Measurements from ENCODE around the gene ARHGEF39. TPM values are rescaled to one million over a fixed set of nuclear protein-coding genes. Genes with fewer than 3 reads are reported as not detected.

Gene ARHGEF39
- total RNA-seq, 2 experiments from 2014 or later, result 16.0 to 19.9 TPM

DNA sequence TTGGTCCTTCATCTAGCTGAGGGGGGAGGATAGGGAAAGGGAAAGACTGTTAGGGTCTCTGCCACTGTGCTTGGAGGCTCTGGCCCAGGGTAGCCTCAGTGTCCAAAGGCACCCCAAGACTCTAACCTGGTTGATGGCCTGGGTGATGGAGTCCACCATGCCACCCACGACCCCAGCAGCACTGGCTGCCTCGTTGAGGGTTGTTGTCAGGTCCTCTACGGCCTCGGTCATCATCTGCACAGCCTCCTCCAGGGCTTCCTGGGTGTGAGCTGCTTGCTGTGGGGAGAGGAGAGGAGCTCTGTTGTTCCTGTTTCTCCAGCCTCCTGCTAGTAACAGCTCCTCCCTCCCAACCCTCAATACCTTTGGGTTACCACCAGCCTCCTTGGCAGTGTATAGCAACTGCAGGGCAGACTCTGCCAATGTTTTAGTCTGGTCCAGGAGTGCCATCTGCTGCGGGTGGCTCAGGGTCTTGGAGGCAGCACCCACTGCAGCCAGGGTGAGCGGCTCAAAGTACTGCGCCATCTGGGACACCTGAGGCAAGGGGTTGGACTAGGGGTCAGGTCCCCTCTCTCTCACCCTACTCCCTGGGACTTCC, 40.9 kb upstream of the ARHGEF39 start:
- no peaks in the 10 kb centered on the region for H3K4me1 Mint-ChIP-seq (ENCODE audit: low read depth)
- ChIA-PET CTCF (interaction anchor here (0.8 to 15.2 kb wide), 2 partner anchors 10 to 95 kb away, joined by 3 to 121 read pairs; no protein-coding TSS in a partner anchor), POLR2A (interaction anchor here (1.1 kb wide), 1 partner anchor 107 kb away, joined by 4 read pairs; no protein-coding TSS in a partner anchor)
- H3K9me3 Mint-ChIP-seq, result no peaks in the 10 kb centered on the region
- peak overlapping the region; percentile 20 for H3K27ac Mint-ChIP-seq
- ATAC-seq (no peak), DNase-seq (no peak)
- no peak overlapping the region for H3K4me3 Mint-ChIP-seq
- intact Hi-C loops (cut with micrococcal nuclease), result no loop called here
- TF ChIP-seq, protein P1, sequence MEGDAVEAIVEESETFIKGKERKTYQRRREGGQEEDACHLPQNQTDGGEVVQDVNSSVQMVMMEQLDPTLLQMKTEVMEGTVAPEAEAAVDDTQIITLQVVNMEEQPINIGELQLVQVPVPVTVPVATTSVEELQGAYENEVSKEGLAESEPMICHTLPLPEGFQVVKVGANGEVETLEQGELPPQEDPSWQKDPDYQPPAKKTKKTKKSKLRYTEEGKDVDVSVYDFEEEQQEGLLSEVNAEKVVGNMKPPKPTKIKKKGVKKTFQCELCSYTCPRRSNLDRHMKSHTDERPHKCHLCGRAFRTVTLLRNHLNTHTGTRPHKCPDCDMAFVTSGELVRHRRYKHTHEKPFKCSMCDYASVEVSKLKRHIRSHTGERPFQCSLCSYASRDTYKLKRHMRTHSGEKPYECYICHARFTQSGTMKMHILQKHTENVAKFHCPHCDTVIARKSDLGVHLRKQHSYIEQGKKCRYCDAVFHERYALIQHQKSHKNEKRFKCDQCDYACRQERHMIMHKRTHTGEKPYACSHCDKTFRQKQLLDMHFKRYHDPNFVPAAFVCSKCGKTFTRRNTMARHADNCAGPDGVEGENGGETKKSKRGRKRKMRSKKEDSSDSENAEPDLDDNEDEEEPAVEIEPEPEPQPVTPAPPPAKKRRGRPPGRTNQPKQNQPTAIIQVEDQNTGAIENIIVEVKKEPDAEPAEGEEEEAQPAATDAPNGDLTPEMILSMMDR (IDR thresholded peaks at IDR 0.05), result no peak
- peaks cover 54% of the 10 kb centered on the region for H3K36me3 Mint-ChIP-seq (ENCODE audit: low read depth)
- no peaks in the 10 kb centered on the region for H3K27me3 Mint-ChIP-seq

DNA sequence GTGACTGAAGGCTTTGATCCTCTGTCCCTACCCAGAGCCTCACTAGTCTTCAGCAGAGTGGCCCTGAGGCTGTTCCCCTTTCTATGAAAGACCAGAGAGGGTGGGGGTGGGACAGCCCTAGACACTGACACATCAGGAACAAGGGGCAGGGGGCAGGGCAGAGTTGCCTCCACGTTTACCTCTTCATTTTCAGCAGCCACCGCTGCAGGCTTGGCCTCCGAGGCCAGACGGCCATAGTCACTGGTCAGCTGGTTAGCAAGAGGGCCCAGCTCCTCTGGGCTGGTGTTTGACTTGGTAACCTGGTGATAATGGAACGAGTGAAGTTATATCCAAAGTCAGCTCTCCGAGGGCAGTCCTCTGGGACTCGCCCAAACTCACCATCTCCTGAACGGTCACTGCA, 40.4 kb upstream of the ARHGEF39 start:
- Mint-ChIP-seq H3K27ac (no peak overlapping the region), H3K36me3 (ENCODE audit: low read depth) (peaks cover 48% of the 10 kb centered on the region), H3K27me3 (no peaks in the 10 kb centered on the region), H3K4me3 (no peak overlapping the region), H3K9me3 (no peaks in the 10 kb centered on the region), H3K4me1 (ENCODE audit: low read depth) (no peaks in the 10 kb centered on the region)
- intact Hi-C loops (cut with micrococcal nuclease), result no loop called here
- ChIA-PET POLR2A (interaction anchor here (1.1 kb wide), 1 partner anchor 108 kb away, joined by 4 read pairs; no protein-coding TSS in a partner anchor), CTCF (interaction anchor here (0.8 to 15.2 kb wide), 2 partner anchors 9 to 94 kb away, joined by 3 to 121 read pairs; no protein-coding TSS in a partner anchor)
- TF ChIP-seq, protein P1 (IDR thresholded peaks at IDR 0.05), result no peak
- DNase-seq (no peak), ATAC-seq (no peak)

- TF ChIP-seq, protein P1 (IDR thresholded peaks at IDR 0.05), result no peak
- H3K4me1 Mint-ChIP-seq (ENCODE audit: low read depth), result no peaks in the 10 kb centered on the region
- H3K27me3 Mint-ChIP-seq, result no peaks in the 10 kb centered on the region
- DNase-seq (no peak), ATAC-seq (no peak)
- H3K4me3 Mint-ChIP-seq, result no peak overlapping the region
- H3K9me3 Mint-ChIP-seq, result no peaks in the 10 kb centered on the region
- intact Hi-C loops (cut with micrococcal nuclease), result no loop called here
- H3K36me3 Mint-ChIP-seq (ENCODE audit: low read depth), result peaks cover 43% of the 10 kb centered on the region
- ChIA-PET CTCF (interaction anchor here (1.0 to 15.2 kb wide), 2 partner anchors 8 to 12 kb away, joined by 3 to 121 read pairs; no protein-coding TSS in a partner anchor), POLR2A (interaction anchor here (0.8 kb wide), 1 partner anchor 9 kb away, joined by 6 read pairs; no protein-coding TSS in a partner anchor)
- no peak overlapping the region for H3K27ac Mint-ChIP-seq
Observed at GRCh38 chr9:35703906-35704672, 39.1 kb upstream of the ARHGEF39 start.

GRCh38 chr9:35702696-35703095, 37.7 kb upstream of the ARHGEF39 start:
- no peaks in the 10 kb centered on the region for H3K27me3 Mint-ChIP-seq
- TF ChIP-seq, protein P1 (IDR thresholded peaks at IDR 0.05), result no peak
- H3K27ac Mint-ChIP-seq, result no peak overlapping the region
- ATAC-seq (no peak), DNase-seq (no peak)
- ChIA-PET CTCF (interaction anchor here (0.8 kb wide), 1 partner anchor 33 kb away, joined by 3 read pairs; no protein-coding TSS in a partner anchor), POLR2A (no interaction called here)
- no peak overlapping the region for H3K4me3 Mint-ChIP-seq
- intact Hi-C loops (cut with micrococcal nuclease), result no loop called here
- no peaks in the 10 kb centered on the region for H3K9me3 Mint-ChIP-seq
- no peaks in the 10 kb centered on the region for H3K4me1 Mint-ChIP-seq (ENCODE audit: low read depth)
- H3K36me3 Mint-ChIP-seq (ENCODE audit: low read depth), result peaks cover 38% of the 10 kb centered on the region

All from activated CD8-positive, alpha-beta T cell treated with anti-CD3 and anti-CD28 coated beads for 36 hours (primary cell).